Measurements from ENCODE around the gene CCNL1.

Gene CCNL1

GRCh38 chr3:157100608-157101396, 59.1 kb downstream of the CCNL1 start:
- TF ChIP-seq GLIS3 (CRISPR knock-in tag; IDR thresholded peaks at IDR 0.05) (no peak), ZNF70 (CRISPR knock-in tag; IDR thresholded peaks at IDR 0.05) (no peak), TCF4 (CRISPR knock-in tag; IDR thresholded peaks at IDR 0.05; ENCODE audit: borderline replicate concordance) (peak; percentile 43; the same call in 1 of the 2 replicates)
- no peak for ATAC-seq

- ATAC-seq = no peak
- TF ChIP-seq SNAI2 (CRISPR knock-in tag; IDR thresholded peaks at IDR 0.05) (no peak), ESRRG (CRISPR knock-in tag; IDR thresholded peaks at IDR 0.05) (no peak), TOX (CRISPR knock-in tag; IDR thresholded peaks at IDR 0.05; ENCODE audit: borderline replicate concordance) (no peak), ZNF8 (CRISPR knock-in tag; IDR thresholded peaks at IDR 0.05) (no peak), BACH2 (CRISPR knock-in tag; IDR thresholded peaks at IDR 0.05; ENCODE audit: borderline replicate concordance) (no peak), CSRNP3 (CRISPR knock-in tag; IDR thresholded peaks at IDR 0.05) (no peak), ZFP30 (CRISPR knock-in tag; IDR thresholded peaks at IDR 0.05) (no peak), OSR1 (CRISPR knock-in tag; IDR thresholded peaks at IDR 0.05) (no peak), RARB (CRISPR knock-in tag; IDR thresholded peaks at IDR 0.05) (no peak)
These were observed 59.9 kb downstream of the CCNL1 start for GRCh38 chr3:157100096-157100477.

GRCh38 chr3:157099326-157100095, 60.4 kb downstream of the CCNL1 start:
- TF ChIP-seq ZFP30 (CRISPR knock-in tag; IDR thresholded peaks at IDR 0.05) (no peak), RARB (CRISPR knock-in tag; IDR thresholded peaks at IDR 0.05) (no peak), TOX (CRISPR knock-in tag; IDR thresholded peaks at IDR 0.05; ENCODE audit: borderline replicate concordance) (no peak), ZNF8 (CRISPR knock-in tag; IDR thresholded peaks at IDR 0.05) (no peak)
- ATAC-seq = peak; percentile 29; the same call in 2 of the 3 replicates

GRCh38 chr3:157098823-157099185, 61.1 kb downstream of the CCNL1 start:
- TF ChIP-seq GLIS3 (CRISPR knock-in tag; IDR thresholded peaks at IDR 0.05) = no peak
- no peak for ATAC-seq

- no peak for ATAC-seq
- TF ChIP-seq CSRNP3 (CRISPR knock-in tag; IDR thresholded peaks at IDR 0.05) = no peak
- TF ChIP-seq POU6F1 (CRISPR knock-in tag; IDR thresholded peaks at IDR 0.05; ENCODE audit: borderline replicate concordance, low read depth) = no peak
- TF ChIP-seq GLIS3 (CRISPR knock-in tag; IDR thresholded peaks at IDR 0.05) = no peak
- TF ChIP-seq SNAI2 (CRISPR knock-in tag; IDR thresholded peaks at IDR 0.05) = no peak
- TF ChIP-seq TCF4 (CRISPR knock-in tag; IDR thresholded peaks at IDR 0.05; ENCODE audit: borderline replicate concordance) = no peak
- TF ChIP-seq PPARA (CRISPR knock-in tag; IDR thresholded peaks at IDR 0.05; ENCODE audit: borderline replicate concordance) = no peak
- no peak for TF ChIP-seq ESRRG (CRISPR knock-in tag; IDR thresholded peaks at IDR 0.05)
- no peak for TF ChIP-seq ZFP30 (CRISPR knock-in tag; IDR thresholded peaks at IDR 0.05)
- no peak for TF ChIP-seq OSR1 (CRISPR knock-in tag; IDR thresholded peaks at IDR 0.05)
- TF ChIP-seq RARB (CRISPR knock-in tag; IDR thresholded peaks at IDR 0.05) = no peak
- TF ChIP-seq ZNF565 (CRISPR knock-in tag; conservative IDR thresholded peaks at IDR 0.05; ENCODE audit: low read depth) = no peak
- TF ChIP-seq TSHZ2 (CRISPR knock-in tag; IDR thresholded peaks at IDR 0.05) = no peak
- no peak for TF ChIP-seq BACH2 (CRISPR knock-in tag; IDR thresholded peaks at IDR 0.05; ENCODE audit: borderline replicate concordance)
- no peak for TF ChIP-seq TOX (CRISPR knock-in tag; IDR thresholded peaks at IDR 0.05; ENCODE audit: borderline replicate concordance)
- TF ChIP-seq ZNF8 (CRISPR knock-in tag; IDR thresholded peaks at IDR 0.05) = no peak
- TF ChIP-seq ZNF70 (CRISPR knock-in tag; IDR thresholded peaks at IDR 0.05) = no peak
- no peak for TF ChIP-seq ZC3H10 (CRISPR knock-in tag; IDR thresholded peaks at IDR 0.05)
- TF ChIP-seq CSDC2 (CRISPR knock-in tag; IDR thresholded peaks at IDR 0.05) = no peak
- TF ChIP-seq ISL1 (CRISPR knock-in tag; IDR thresholded peaks at IDR 0.05) = no peak
- TF ChIP-seq CREB5 (CRISPR knock-in tag; IDR thresholded peaks at IDR 0.05; ENCODE audit: low read depth) = no peak
These were observed 61.7 kb downstream of the CCNL1 start for GRCh38 chr3:157098121-157098822.
